Measurements from ENCODE around the gene LRPPRC.
A peak's percentile ranks its signal among the peaks of the same experiment; 100 is the strongest.

Gene LRPPRC

GRCh38 chr2:43946685-43947084, 49.1 kb downstream of the LRPPRC start:
- Mint-ChIP-seq H3K36me3 (ENCODE audit: low read depth) (peaks cover 91% of the 10 kb centered on the region), H3K27ac (no peak overlapping the region), H3K27me3 (no peaks in the 10 kb centered on the region), H3K9me3 (no peaks in the 10 kb centered on the region), H3K4me1 (ENCODE audit: low read depth) (no peaks in the 10 kb centered on the region), H3K4me3 (no peak overlapping the region)
- DNase-seq = no peak

- no peaks in the 10 kb centered on the region for H3K4me1 Mint-ChIP-seq (ENCODE audit: low read depth)
- H3K36me3 Mint-ChIP-seq (ENCODE audit: low read depth) = peaks cover 92% of the 10 kb centered on the region
- H3K4me3 Mint-ChIP-seq = no peak overlapping the region
- no peak overlapping the region for H3K27ac Mint-ChIP-seq
- no peaks in the 10 kb centered on the region for H3K27me3 Mint-ChIP-seq
- no peaks in the 10 kb centered on the region for H3K9me3 Mint-ChIP-seq
- DNase-seq = no peak
Measured at GRCh38 chr2:43945439-43945838, 50.4 kb downstream of the LRPPRC start.

- no peak for DNase-seq
- no peaks in the 10 kb centered on the region for H3K9me3 Mint-ChIP-seq
- no peak overlapping the region for H3K4me3 Mint-ChIP-seq
- no peak overlapping the region for H3K27ac Mint-ChIP-seq
- no peaks in the 10 kb centered on the region for H3K27me3 Mint-ChIP-seq
- peaks cover 92% of the 10 kb centered on the region for H3K36me3 Mint-ChIP-seq (ENCODE audit: low read depth)
- H3K4me1 Mint-ChIP-seq (ENCODE audit: low read depth) = no peaks in the 10 kb centered on the region
Measured at GRCh38 chr2:43944915-43945314, 50.9 kb downstream of the LRPPRC start.

- Mint-ChIP-seq H3K4me3 (no peak overlapping the region), H3K4me1 (ENCODE audit: low read depth) (no peaks in the 10 kb centered on the region), H3K9me3 (no peaks in the 10 kb centered on the region), H3K27me3 (no peaks in the 10 kb centered on the region), H3K36me3 (ENCODE audit: low read depth) (peaks cover 89% of the 10 kb centered on the region), H3K27ac (no peak overlapping the region)
- no peak for DNase-seq
Measured at GRCh38 chr2:43943809-43944452, 51.9 kb downstream of the LRPPRC start.

DNA sequence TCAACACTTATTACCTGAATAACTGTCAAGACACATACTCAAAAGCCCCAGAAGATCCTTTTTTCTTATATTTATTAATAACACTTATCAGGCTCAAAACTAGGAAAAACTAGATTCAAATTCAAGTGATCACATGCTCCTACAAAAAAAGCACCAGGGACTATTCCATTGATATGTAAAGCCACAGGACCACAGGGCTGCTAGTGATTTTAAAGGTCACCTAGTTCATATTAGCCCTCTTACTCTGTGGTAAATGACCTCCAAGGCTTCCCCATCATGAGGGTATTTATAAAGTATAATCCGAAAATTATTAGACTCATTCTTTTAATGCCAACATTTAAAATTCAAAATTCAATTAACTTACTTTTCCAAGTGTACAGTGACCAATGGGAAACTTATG, 52.5 kb downstream of the LRPPRC start:
- Mint-ChIP-seq H3K36me3 (ENCODE audit: low read depth) (peaks cover 89% of the 10 kb centered on the region), H3K9me3 (no peaks in the 10 kb centered on the region), H3K4me1 (ENCODE audit: low read depth) (peaks cover 1% of the 10 kb centered on the region), H3K4me3 (no peak overlapping the region), H3K27ac (no peak overlapping the region), H3K27me3 (no peaks in the 10 kb centered on the region)
- no peak for DNase-seq

DNA sequence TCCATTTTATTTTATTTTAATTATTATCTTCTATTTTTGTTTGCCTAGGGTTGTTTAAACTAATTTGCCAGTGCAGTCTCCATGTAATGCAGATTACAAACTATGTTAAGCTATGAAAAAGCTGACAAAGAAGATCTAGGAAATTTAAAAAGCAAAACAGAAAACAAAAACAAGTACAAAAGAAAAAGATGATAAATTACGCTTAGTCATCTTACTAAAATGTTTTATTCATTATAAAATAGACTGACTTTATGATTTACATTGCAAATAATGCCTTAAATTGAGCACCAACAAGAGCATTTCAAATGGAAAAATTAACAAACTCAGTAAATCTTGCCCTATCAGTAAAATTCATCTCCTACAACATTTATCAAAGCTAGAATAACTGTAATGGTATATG, 52.9 kb downstream of the LRPPRC start:
- H3K27me3 Mint-ChIP-seq = no peaks in the 10 kb centered on the region
- no peaks in the 10 kb centered on the region for H3K9me3 Mint-ChIP-seq
- peaks cover 2% of the 10 kb centered on the region for H3K4me1 Mint-ChIP-seq (ENCODE audit: low read depth)
- H3K4me3 Mint-ChIP-seq = no peak overlapping the region
- H3K36me3 Mint-ChIP-seq (ENCODE audit: low read depth) = peaks cover 89% of the 10 kb centered on the region
- DNase-seq = no peak
- no peak overlapping the region for H3K27ac Mint-ChIP-seq

DNA sequence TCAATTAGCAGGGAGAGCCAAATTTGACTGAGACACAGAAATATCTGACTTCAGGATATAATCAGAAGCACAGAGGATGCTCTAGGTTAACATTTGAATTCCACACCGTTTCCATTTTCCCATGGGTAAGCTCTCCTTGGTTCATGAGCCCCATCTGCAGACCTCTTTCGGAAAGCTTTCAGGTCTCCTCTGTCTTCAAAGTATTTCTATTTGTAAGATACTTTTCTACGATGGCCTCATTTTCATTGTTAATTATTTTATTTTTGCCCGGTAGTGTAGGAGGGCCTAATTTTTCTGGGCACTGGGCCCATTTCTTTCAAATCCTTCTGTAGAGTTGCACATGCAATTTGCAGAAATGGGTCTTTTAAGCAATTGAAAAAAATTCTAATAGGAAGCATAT, 53.8 kb downstream of the LRPPRC start:
- no peak for DNase-seq
- H3K4me1 Mint-ChIP-seq (ENCODE audit: low read depth) = peaks cover 4% of the 10 kb centered on the region
- H3K27ac Mint-ChIP-seq = no peak overlapping the region
- peaks cover 88% of the 10 kb centered on the region for H3K36me3 Mint-ChIP-seq (ENCODE audit: low read depth)
- H3K4me3 Mint-ChIP-seq = no peak overlapping the region
- no peaks in the 10 kb centered on the region for H3K27me3 Mint-ChIP-seq
- H3K9me3 Mint-ChIP-seq = no peaks in the 10 kb centered on the region

- Mint-ChIP-seq H3K4me3 (no peak overlapping the region), H3K9me3 (no peaks in the 10 kb centered on the region), H3K36me3 (ENCODE audit: low read depth) (peaks cover 89% of the 10 kb centered on the region), H3K27ac (no peak overlapping the region), H3K27me3 (no peaks in the 10 kb centered on the region), H3K4me1 (ENCODE audit: low read depth) (peaks cover 8% of the 10 kb centered on the region)
- no peak for DNase-seq
Measured at GRCh38 chr2:43941359-43941758, 54.4 kb downstream of the LRPPRC start.

- DNase-seq = no peak
- Mint-ChIP-seq H3K27ac (no peak overlapping the region), H3K4me1 (ENCODE audit: low read depth) (peaks cover 16% of the 10 kb centered on the region), H3K36me3 (ENCODE audit: low read depth) (peaks cover 84% of the 10 kb centered on the region), H3K9me3 (no peaks in the 10 kb centered on the region), H3K4me3 (no peak overlapping the region), H3K27me3 (no peaks in the 10 kb centered on the region)
Measured at GRCh38 chr2:43939695-43940256, 56.0 kb downstream of the LRPPRC start.

DNA sequence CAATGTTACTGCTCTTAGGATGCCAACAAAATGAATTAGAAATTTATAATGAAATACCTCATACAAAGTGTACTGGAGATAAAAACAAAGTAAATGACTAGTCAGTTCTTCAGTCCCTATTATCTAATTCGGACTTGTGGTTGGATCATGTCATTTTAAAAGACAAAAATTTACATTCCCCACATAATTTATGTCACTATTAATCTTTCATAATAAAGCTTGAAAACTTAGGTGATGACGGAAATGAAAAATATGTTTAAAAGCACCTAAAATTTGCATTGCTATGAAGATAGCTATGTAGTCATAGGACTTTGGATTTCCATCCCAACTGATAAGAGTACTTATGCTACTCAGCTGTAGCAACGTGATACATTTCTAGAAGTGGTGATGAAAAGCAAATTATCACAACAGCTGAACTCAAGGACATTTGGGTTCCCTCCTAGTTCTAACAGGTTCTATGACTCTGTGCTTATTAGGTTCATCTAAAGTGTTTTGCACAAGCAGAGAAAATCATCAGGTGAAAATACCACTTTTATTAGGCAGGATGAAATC, 58.4 kb downstream of the LRPPRC start:
- H3K27ac Mint-ChIP-seq = no peak overlapping the region

DNA sequence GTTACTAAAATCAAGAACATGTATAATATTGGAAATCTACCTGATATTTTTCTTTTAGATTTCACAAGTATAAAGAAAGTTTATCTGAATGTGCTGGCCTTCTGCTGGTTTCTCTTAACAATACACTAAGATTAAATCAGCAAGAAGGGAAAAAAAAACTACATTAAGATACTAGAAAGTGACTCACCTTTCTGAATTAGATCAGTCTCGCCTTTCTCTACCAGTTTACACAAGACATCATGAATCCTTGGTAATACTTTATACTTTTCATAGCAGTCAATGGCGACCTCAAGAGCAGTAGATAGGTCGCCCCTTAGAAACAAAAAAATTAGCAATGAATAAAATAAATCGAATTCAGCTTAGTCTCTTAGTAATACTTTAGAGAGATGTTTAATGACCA, 61.2 kb downstream of the LRPPRC start:
- Mint-ChIP-seq H3K27me3 (no peaks in the 10 kb centered on the region), H3K9me3 (no peaks in the 10 kb centered on the region), H3K4me1 (ENCODE audit: low read depth) (peaks cover 48% of the 10 kb centered on the region), H3K4me3 (no peak overlapping the region), H3K36me3 (ENCODE audit: low read depth) (peaks cover 89% of the 10 kb centered on the region), H3K27ac (peak overlapping the region; percentile 83)
- DNase-seq = no peak

More for the DNA sequence above, 58.4 kb downstream of the LRPPRC start:
- H3K27me3 Mint-ChIP-seq = no peaks in the 10 kb centered on the region
- H3K36me3 Mint-ChIP-seq (ENCODE audit: low read depth) = peaks cover 88% of the 10 kb centered on the region
- H3K4me1 Mint-ChIP-seq (ENCODE audit: low read depth) = peaks cover 35% of the 10 kb centered on the region
- H3K9me3 Mint-ChIP-seq = no peaks in the 10 kb centered on the region
- H3K4me3 Mint-ChIP-seq = no peak overlapping the region
- DNase-seq = no peak

GRCh38 chr2:43931293-43931692, 64.5 kb downstream of the LRPPRC start:
- H3K4me3 Mint-ChIP-seq = no peak overlapping the region
- no peaks in the 10 kb centered on the region for H3K9me3 Mint-ChIP-seq
- no peaks in the 10 kb centered on the region for H3K27me3 Mint-ChIP-seq
- peaks cover 57% of the 10 kb centered on the region for H3K4me1 Mint-ChIP-seq (ENCODE audit: low read depth)
- H3K27ac Mint-ChIP-seq = no peak overlapping the region
- peaks cover 89% of the 10 kb centered on the region for H3K36me3 Mint-ChIP-seq (ENCODE audit: low read depth)
- no peak for DNase-seq

DNA sequence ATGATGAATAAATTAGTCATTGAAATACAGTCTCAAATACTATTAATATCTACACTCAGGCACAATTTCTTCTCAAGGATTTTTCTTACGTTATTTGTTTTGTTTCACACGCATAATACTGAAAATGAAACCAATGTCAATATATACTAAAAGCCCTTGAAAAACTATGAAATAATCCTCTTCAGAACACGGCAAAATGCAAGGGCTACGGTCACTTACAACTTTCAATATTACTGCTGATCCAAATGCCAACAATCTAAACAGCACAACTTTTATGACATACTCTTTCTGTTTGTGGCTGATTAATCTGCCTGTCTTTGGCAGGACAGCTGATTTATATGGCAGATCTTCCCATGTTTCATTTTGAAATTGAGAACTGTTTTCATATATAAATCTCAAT, 68.3 kb downstream of the LRPPRC start:
- Mint-ChIP-seq H3K36me3 (ENCODE audit: low read depth) (peaks cover 92% of the 10 kb centered on the region), H3K9me3 (no peaks in the 10 kb centered on the region), H3K27ac (peak overlapping the region; percentile 41), H3K4me1 (ENCODE audit: low read depth) (peaks cover 31% of the 10 kb centered on the region), H3K4me3 (no peak overlapping the region), H3K27me3 (no peaks in the 10 kb centered on the region)
- no peak for DNase-seq

GRCh38 chr2:43925431-43925830, 70.4 kb downstream of the LRPPRC start:
- peaks cover 92% of the 10 kb centered on the region for H3K36me3 Mint-ChIP-seq (ENCODE audit: low read depth)
- peaks cover 22% of the 10 kb centered on the region for H3K4me1 Mint-ChIP-seq (ENCODE audit: low read depth)
- H3K27me3 Mint-ChIP-seq = no peaks in the 10 kb centered on the region
- H3K27ac Mint-ChIP-seq = peak overlapping the region; percentile 20
- no peaks in the 10 kb centered on the region for H3K9me3 Mint-ChIP-seq
- no peak overlapping the region for H3K4me3 Mint-ChIP-seq
- no peak for DNase-seq

- no peak overlapping the region for H3K4me3 Mint-ChIP-seq
- peaks cover 91% of the 10 kb centered on the region for H3K36me3 Mint-ChIP-seq (ENCODE audit: low read depth)
- no peaks in the 10 kb centered on the region for H3K9me3 Mint-ChIP-seq
- DNase-seq = no peak
- H3K27me3 Mint-ChIP-seq = no peaks in the 10 kb centered on the region
- H3K4me1 Mint-ChIP-seq (ENCODE audit: low read depth) = peaks cover 16% of the 10 kb centered on the region
- H3K27ac Mint-ChIP-seq = no peak overlapping the region
Measured at GRCh38 chr2:43924463-43924862, 71.3 kb downstream of the LRPPRC start.
